Thoracic aorta endothelial cell (primary cell): ENCODE measurements around the gene MAD2L1. TPM values are rescaled to one million over a fixed set of nuclear protein-coding genes. Genes with fewer than 3 reads are reported as not detected.

Experiments used
- total RNA-seq: library from RNA; depleted of rRNA; stranded (reverse); fragments of >200 nt; gene quantifications from 2 replicates; pipeline ENCODE4 v1.2.3, GENCODE V29; 2012

The MAD2L1 gene
- total RNA-seq: 37.4 and 54.9 TPM in 2 replicates

DNA sequence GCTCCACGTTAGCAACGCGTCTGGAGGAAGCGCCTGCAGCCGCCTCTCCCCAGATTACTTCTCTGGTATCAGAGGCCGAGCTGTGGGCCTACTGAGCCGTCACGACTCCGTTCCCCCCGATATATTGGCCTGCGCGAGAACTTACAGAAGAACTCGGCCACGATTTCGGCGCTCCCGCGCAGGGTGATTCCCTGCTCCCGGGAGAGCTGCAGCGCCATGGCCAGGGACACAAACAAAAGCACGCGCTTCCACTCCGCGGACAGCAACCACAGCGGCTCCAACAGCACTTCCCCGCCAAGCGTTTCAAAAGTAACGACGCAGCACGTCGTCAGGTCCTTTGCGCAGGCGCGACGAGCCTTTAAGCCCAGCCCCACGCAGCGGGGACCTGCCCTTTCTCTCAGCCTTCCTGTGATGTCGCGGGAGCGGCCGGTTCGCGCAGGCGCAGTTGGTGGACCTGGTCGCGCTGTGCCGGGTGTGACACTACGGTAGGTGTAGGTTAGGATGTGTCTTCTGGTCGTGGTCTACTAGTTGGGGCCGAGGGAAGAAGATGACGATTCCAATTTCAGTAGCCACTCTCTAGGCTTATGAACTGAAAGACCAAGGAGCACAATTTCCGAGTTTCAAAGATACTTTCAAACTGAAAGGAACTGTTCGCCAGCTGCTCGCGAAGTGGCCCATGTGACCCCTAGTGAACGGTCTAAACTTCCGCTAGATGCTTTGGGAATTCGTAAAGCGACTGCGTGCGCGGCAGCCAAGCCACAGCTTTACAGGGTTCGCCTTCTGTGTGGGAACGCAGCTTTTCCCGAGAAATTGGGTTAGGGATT lies at the start of gene MAD2L1:
MAD2L1 (minus strand) TSS at position 332 of the 824 bp plus-strand sequence; CDS start at position 218, 114 bp downstream.

